HEK293 (cell line): Measurements from ENCODE around the gene ANKRD35.

ENCODE experiments used
- BCL11B ChIP-seq: fragments of 450-650 bp; formaldehyde crosslinking; IDR thresholded peaks from 2 replicates; pipeline ENCODE4 v1.5.1; 2016; ENCODE audit warnings: low read depth, missing biosample characterization, missing genetic modification characterization
- HIC1 ChIP-seq: fragments of 450-650 bp; formaldehyde crosslinking; IDR thresholded peaks from 2 replicates; pipeline ENCODE4 v1.5.1; 2016; ENCODE audit warnings: missing biosample characterization, missing genetic modification characterization
- INSM2 ChIP-seq: fragments of 450-650 bp; formaldehyde crosslinking; IDR thresholded peaks from 2 replicates; pipeline ENCODE4 v1.5.1; 2016; ENCODE audit warnings: missing biosample characterization, missing genetic modification characterization
- KLF17 ChIP-seq: fragments of 450-650 bp; formaldehyde crosslinking; IDR thresholded peaks from 2 replicates; pipeline ENCODE4 v1.5.1; 2016; ENCODE audit warnings: missing biosample characterization, missing genetic modification characterization
- OVOL3 ChIP-seq: fragments of 450-650 bp; formaldehyde crosslinking; IDR thresholded peaks from 2 replicates; pipeline ENCODE4 v1.5.1; 2016; ENCODE audit warnings: missing biosample characterization, missing genetic modification characterization
- PBX3 ChIP-seq: sonication (generic); formaldehyde crosslinking; IDR thresholded peaks from 2 replicates; pipeline ENCODE4 v1.8.1; 2022; ENCODE audit warnings: mild to moderate bottlenecking, moderate library complexity, missing genetic modification reagents
- PRDM6 ChIP-seq: fragments of 450-650 bp; formaldehyde crosslinking; IDR thresholded peaks from 2 replicates; pipeline ENCODE4 v1.5.1; 2017; ENCODE audit warnings: missing biosample characterization, missing genetic modification characterization
- SP2 ChIP-seq: fragments of 450-650 bp; formaldehyde crosslinking; IDR thresholded peaks from 2 replicates; pipeline ENCODE4 v1.5.1; 2016; ENCODE audit warnings: missing biosample characterization, missing genetic modification characterization
- ZBTB10 ChIP-seq: fragments of 450-650 bp; formaldehyde crosslinking; IDR thresholded peaks from 2 replicates; pipeline ENCODE4 v1.5.1; 2016; ENCODE audit warnings: missing biosample characterization, missing genetic modification characterization
- ZEB2 ChIP-seq: fragments of 450-650 bp; formaldehyde crosslinking; IDR thresholded peaks from 2 replicates; pipeline ENCODE4 v1.5.1; 2016; ENCODE audit warnings: missing biosample characterization, missing genetic modification characterization
- ZNF140 ChIP-seq: fragments of 450-650 bp; formaldehyde crosslinking; IDR thresholded peaks from 2 replicates; pipeline ENCODE4 v1.5.1; 2016; ENCODE audit warnings: missing biosample characterization, missing genetic modification characterization
- ZNF16 ChIP-seq: fragments of 450-650 bp; formaldehyde crosslinking; IDR thresholded peaks from 2 replicates; pipeline ENCODE4 v1.5.1; 2016; ENCODE audit warnings: low read depth, missing biosample characterization, missing genetic modification characterization
- ZNF175 ChIP-seq: fragments of 450-650 bp; formaldehyde crosslinking; IDR thresholded peaks from 2 replicates; pipeline ENCODE4 v1.5.1; 2016; ENCODE audit warnings: missing biosample characterization, missing genetic modification characterization
- ZNF311 ChIP-seq: fragments of 450-650 bp; formaldehyde crosslinking; IDR thresholded peaks from 2 replicates; pipeline ENCODE4 v1.5.1; 2017; ENCODE audit warnings: missing biosample characterization, missing genetic modification characterization, borderline replicate concordance
- ZNF391 ChIP-seq: fragments of 450-650 bp; formaldehyde crosslinking; IDR thresholded peaks from 2 replicates; pipeline ENCODE4 v1.5.1; 2016; ENCODE audit warnings: low read depth, missing biosample characterization, missing genetic modification characterization, borderline replicate concordance
- ZNF449 ChIP-seq: fragments of 450-650 bp; formaldehyde crosslinking; IDR thresholded peaks from 2 replicates; pipeline ENCODE4 v1.5.1; 2017; ENCODE audit warnings: missing biosample characterization, mild to moderate bottlenecking, missing genetic modification characterization, moderate library complexity
- ZNF529 ChIP-seq: fragments of 450-650 bp; formaldehyde crosslinking; IDR thresholded peaks from 2 replicates; pipeline ENCODE4 v1.5.1; 2017; ENCODE audit warnings: missing genetic modification characterization, missing biosample characterization; ENCODE audit not compliant: insufficient replicate concordance
- ZNF544 ChIP-seq: fragments of 450-650 bp; formaldehyde crosslinking; IDR thresholded peaks from 2 replicates; pipeline ENCODE4 v1.5.0; 2017; ENCODE audit warnings: missing biosample characterization, missing genetic modification characterization
- ZNF555 ChIP-seq: fragments of 450-650 bp; formaldehyde crosslinking; conservative IDR thresholded peaks from 2 replicates; pipeline ENCODE4 v1.5.1; 2017; ENCODE audit warnings: missing biosample characterization, mild to moderate bottlenecking, missing genetic modification characterization, inconsistent platforms
- ZNF623 ChIP-seq: fragments of 450-650 bp; formaldehyde crosslinking; IDR thresholded peaks from 2 replicates; pipeline ENCODE4 v1.5.1; 2016; ENCODE audit warnings: missing biosample characterization, missing genetic modification characterization
- ZNF626 ChIP-seq: fragments of 450-650 bp; sonication (Bioruptor Pico); formaldehyde crosslinking; IDR thresholded peaks from 2 replicates; pipeline ENCODE4 v1.5.1; 2018; ENCODE audit warnings: missing biosample characterization, missing genetic modification characterization, inconsistent platforms
- ZNF654 ChIP-seq: fragments of 450-650 bp; formaldehyde crosslinking; IDR thresholded peaks from 2 replicates; pipeline ENCODE4 v1.5.1; 2016; ENCODE audit warnings: low read depth, missing biosample characterization, missing genetic modification characterization
- ZNF747 ChIP-seq: fragments of 450-650 bp; formaldehyde crosslinking; IDR thresholded peaks from 2 replicates; pipeline ENCODE4 v1.5.1; 2016; ENCODE audit warnings: missing biosample characterization, missing genetic modification characterization
- ZNF776 ChIP-seq: fragments of 450-650 bp; formaldehyde crosslinking; IDR thresholded peaks from 2 replicates; pipeline ENCODE4 v1.5.0; 2017; ENCODE audit warnings: missing biosample characterization, missing genetic modification characterization, borderline replicate concordance
- ZSCAN30 ChIP-seq: fragments of 450-650 bp; IDR thresholded peaks from 2 replicates; pipeline ENCODE4 v1.5.1; 2018; ENCODE audit warnings: missing biosample characterization, mild to moderate bottlenecking, missing genetic modification characterization, moderate library complexity

The ANKRD35 gene

GRCh38 chr1:145823565-145824498 lies 61.8 kb downstream of the ANKRD35 start, which contains the start of the genes POLR3C and RNF115 (continued):
- no peak for TF ChIP-seq ZNF391 (tag by site-specific recombination)
- TF ChIP-seq ZSCAN30 = peak; percentile 74; the same call in 1 of the 2 replicates
- peak; percentile 66; the same call in 1 of the 2 replicates for TF ChIP-seq ZEB2 (tag by site-specific recombination)
- no peak for TF ChIP-seq ZNF140 (tag by site-specific recombination)
- peak; percentile 86 for TF ChIP-seq SP2 (tag by site-specific recombination)
- TF ChIP-seq ZNF626 (tag by site-specific recombination) = no peak; the same call in 1 of the 2 replicates
- no peak for TF ChIP-seq ZNF175 (tag by site-specific recombination)
- peak; percentile 78; the same call in 1 of the 2 replicates for TF ChIP-seq ZNF449
- 0 out of 2 replicates have a peak, but pooled peaks have one; percentile 10 for TF ChIP-seq ZNF16 (tag by site-specific recombination)
- no peak for TF ChIP-seq ZNF555
- TF ChIP-seq INSM2 (tag by site-specific recombination) = no peak; the same call in 1 of the 2 replicates
- TF ChIP-seq ZNF529 = no peak
- TF ChIP-seq ZNF747 (tag by site-specific recombination) = no peak
- TF ChIP-seq HIC1 (tag by site-specific recombination) = peak; percentile 34; the same call in 1 of the 2 replicates
- no peak for TF ChIP-seq ZNF776 (tag by site-specific recombination)
- TF ChIP-seq BCL11B (tag by site-specific recombination) = no peak
- no peak; the same call in none of the 2 replicates for TF ChIP-seq KLF17 (tag by site-specific recombination)
- no peak for TF ChIP-seq ZNF623 (tag by site-specific recombination)
- 0 out of 2 replicates have a peak, but pooled peaks have one; percentile 7 for TF ChIP-seq ZBTB10 (tag by site-specific recombination)
- no peak for TF ChIP-seq ZNF544 (tag by site-specific recombination)
- no peak; the same call in 1 of the 2 replicates for TF ChIP-seq PBX3 (CRISPR knock-in tag)
- no peak for TF ChIP-seq ZNF311
- TF ChIP-seq PRDM6 (tag by site-specific recombination) = no peak
- no peak for TF ChIP-seq ZNF654
- no peak for TF ChIP-seq OVOL3 (tag by site-specific recombination)
